HL-60 (cell line): ENCODE measurements around the gene NRL.

Source experiments
- CTCF ChIP-seq: IDR thresholded peaks from one replicate; pipeline ENCODE4 v1.5.1; 2011; ENCODE audit warnings: low read length, control low read depth, inconsistent platforms; ENCODE audit not compliant: insufficient read depth
- POLR2AphosphoS5 ChIP-seq: IDR thresholded peaks from 2 replicates; pipeline ENCODE4 v1.6.1; 2012; ENCODE audit warnings: low read depth

DNA sequence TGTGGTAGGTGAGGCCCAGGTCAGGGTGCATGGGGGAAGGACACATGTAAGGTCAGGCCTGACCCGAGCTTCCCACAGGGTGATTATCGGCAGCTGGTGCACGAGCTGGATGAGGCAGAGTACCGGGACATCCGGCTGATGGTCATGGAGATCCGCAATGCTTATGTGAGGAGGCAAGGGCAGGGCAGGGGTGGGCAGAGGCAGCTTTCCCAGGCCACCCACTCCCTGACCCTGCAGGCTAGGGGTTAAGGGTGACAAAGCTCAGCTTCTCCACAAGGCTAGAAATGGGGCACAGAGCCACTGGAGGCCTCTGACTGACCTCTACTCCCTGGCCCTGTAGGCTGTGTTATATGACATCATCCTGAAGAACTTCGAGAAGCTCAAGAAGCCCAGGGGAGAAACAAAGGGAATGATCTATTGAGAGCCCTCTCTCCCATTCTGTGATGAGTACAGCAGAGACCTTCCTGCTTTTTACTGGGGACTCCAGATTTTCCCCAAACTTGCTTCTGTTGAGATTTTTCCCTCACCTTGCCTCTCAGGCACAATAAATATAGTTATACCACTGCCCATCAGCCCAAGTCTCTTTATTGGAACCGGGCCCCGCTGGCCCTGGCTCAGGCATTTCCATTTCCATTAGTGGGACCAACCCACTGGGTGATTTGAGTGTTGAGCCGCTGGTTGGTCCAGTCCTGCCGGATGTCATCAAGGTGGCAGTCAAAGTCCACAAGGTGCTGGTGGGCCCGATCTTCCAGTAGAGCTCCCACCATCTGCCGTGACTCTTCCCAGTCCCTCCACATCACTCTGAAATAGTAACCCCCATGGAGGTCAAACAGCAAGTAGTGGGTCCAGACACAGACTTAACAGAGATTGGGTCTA lies 23.9 kb upstream of the NRL start:
- TF ChIP-seq POLR2AphosphoS5 = no peak
- no peak for TF ChIP-seq CTCF
